Stimulated activated CD8-positive, alpha-beta memory T cell treated with anti-CD3 and anti-CD28 coated beads, Interleukin-15, amount 100 ng/mL, for 1 hour (primary cell): Measurements from ENCODE around the gene NOSTRIN.
"Not testable (repeated sequence)": the region's sequence is repeated elsewhere in the genome, so short reads cannot be mapped to it uniquely, and the experiment has no call there.

Experiments
- DNase-seq: peaks from one replicate; pipeline ENCODE4 v3.0.0-alpha.2; 2020; ENCODE audit warnings: low read depth

The NOSTRIN gene

GRCh38 chr2:168801961-168802858, at the start of gene NOSTRIN:
TSS of gene NOSTRIN (plus strand) at chr2:168802637. CDS start at chr2:168802647, 10 bp downstream.
- no peak for DNase-seq

GRCh38 chr2:168753765-168754329, 48.6 kb upstream of the NOSTRIN start:
- no peak for DNase-seq

- DNase-seq: no peak
These were observed 45.2 kb upstream of the NOSTRIN start for GRCh38 chr2:168757223-168757622.

- no peak for DNase-seq
These were observed 43.2 kb upstream of the NOSTRIN start for GRCh38 chr2:168758970-168759820.

GRCh38 chr2:168765401-168765800, 37.0 kb upstream of the NOSTRIN start:
- DNase-seq: no peak

GRCh38 chr2:168766600-168766999, 35.8 kb upstream of the NOSTRIN start:
- DNase-seq: no peak

- DNase-seq: no peak
These were observed 35.2 kb upstream of the NOSTRIN start for GRCh38 chr2:168767258-168767657.

GRCh38 chr2:168768357-168768756, 34.1 kb upstream of the NOSTRIN start:
- DNase-seq: not testable (repeated sequence)

GRCh38 chr2:168770796-168771195, 31.6 kb upstream of the NOSTRIN start:
- DNase-seq: no peak

GRCh38 chr2:168772704-168773103, 29.7 kb upstream of the NOSTRIN start:
- no peak for DNase-seq

- DNase-seq: no peak
These were observed 29.3 kb upstream of the NOSTRIN start for GRCh38 chr2:168773128-168773527.

GRCh38 chr2:168773719-168774521, 28.5 kb upstream of the NOSTRIN start:
- DNase-seq: no peak

- no peak for DNase-seq
These were observed 26.6 kb upstream of the NOSTRIN start for GRCh38 chr2:168775837-168776236.

GRCh38 chr2:168780669-168781071, 21.8 kb upstream of the NOSTRIN start:
- no peak for DNase-seq

- no peak for DNase-seq
These were observed 21.1 kb upstream of the NOSTRIN start for GRCh38 chr2:168781191-168781817.

GRCh38 chr2:168782271-168782670, 20.2 kb upstream of the NOSTRIN start:
- DNase-seq: no peak

- DNase-seq: no peak
These were observed 17.4 kb upstream of the NOSTRIN start for GRCh38 chr2:168784993-168785392.

- no peak for DNase-seq
These were observed 15.2 kb upstream of the NOSTRIN start for GRCh38 chr2:168787098-168787781.

- no peak for DNase-seq
These were observed 14.6 kb upstream of the NOSTRIN start for GRCh38 chr2:168787782-168788376.

- no peak for DNase-seq
These were observed 12.7 kb upstream of the NOSTRIN start for GRCh38 chr2:168789776-168790175.
